NCI-H446 (cell line): Measurements from ENCODE around the gene CD6.

ENCODE experiments used
- DNase-seq, 2 experiments: peaks; one replicate each; lab custom pipeline; 2025; lab: John Stamatoyannopoulos, UW

The CD6 gene

GRCh38 chr11:61028135-61028729 lies 56.8 kb downstream of the CD6 start:
- no peak for DNase-seq

- DNase-seq: no peak
These were observed 61.3 kb downstream of the CD6 start for GRCh38 chr11:61032824-61033223.

- no peak for DNase-seq
These were observed 61.9 kb downstream of the CD6 start for GRCh38 chr11:61033417-61033816.

GRCh38 chr11:61034111-61034510 lies 62.6 kb downstream of the CD6 start:
- DNase-seq: no peak

- no peak for DNase-seq
These were observed 63.4 kb downstream of the CD6 start for GRCh38 chr11:61034704-61035525.

- DNase-seq: no peak
These were observed 64.0 kb downstream of the CD6 start for GRCh38 chr11:61035526-61035835.

- no peak for DNase-seq
These were observed 66.1 kb downstream of the CD6 start for GRCh38 chr11:61037441-61038093.

GRCh38 chr11:61039916-61040315 lies 68.4 kb downstream of the CD6 start:
- no peak for DNase-seq

GRCh38 chr11:61041755-61042518 lies 70.5 kb downstream of the CD6 start:
- DNase-seq: no peak

- DNase-seq: no peak
These were observed 71.1 kb downstream of the CD6 start for GRCh38 chr11:61042537-61042936.

GRCh38 chr11:61042961-61043540 lies 71.6 kb downstream of the CD6 start:
- DNase-seq: no peak

GRCh38 chr11:61045271-61045670 lies 73.8 kb downstream of the CD6 start:
- no peak for DNase-seq

GRCh38 chr11:61046833-61047232 lies 75.4 kb downstream of the CD6 start:
- DNase-seq: no peak

- DNase-seq: no peak
These were observed 77.0 kb downstream of the CD6 start for GRCh38 chr11:61048368-61049062.

- no peak for DNase-seq
These were observed 77.5 kb downstream of the CD6 start for GRCh38 chr11:61049063-61049377.

GRCh38 chr11:61049859-61050258 lies 78.4 kb downstream of the CD6 start:
- DNase-seq: no peak

GRCh38 chr11:61052182-61052972 lies 80.9 kb downstream of the CD6 start:
- no peak for DNase-seq

- no peak for DNase-seq
These were observed 81.7 kb downstream of the CD6 start for GRCh38 chr11:61053191-61053590.

GRCh38 chr11:61054513-61054912 lies 83.0 kb downstream of the CD6 start:
- no peak for DNase-seq

GRCh38 chr11:61054927-61055562 lies 83.6 kb downstream of the CD6 start:
- DNase-seq: no peak
